D721Med (cell line): ENCODE results near the gene LUC7L.

Experiments
- DNase-seq: peaks from one replicate; pipeline ENCODE4 v3.0.0; 2011; ENCODE audit warnings: low spot score; ENCODE audit not compliant: insufficient read length
- FAIRE-seq: peaks from 2 replicates; lab custom pipeline; 2011; peaks lifted over from hg19 to GRCh38; lab: Jason Lieb, UNC
- TF ChIP-seq, protein P1 (sequence below): IDR thresholded peaks from 2 replicates; pipeline ENCODE4 v1.5.1; 2012; ENCODE audit warnings: mild to moderate bottlenecking, control low read depth; ENCODE audit not compliant: insufficient read depth; ENCODE audit errors: missing control alignments

LUC7L gene

DNA sequence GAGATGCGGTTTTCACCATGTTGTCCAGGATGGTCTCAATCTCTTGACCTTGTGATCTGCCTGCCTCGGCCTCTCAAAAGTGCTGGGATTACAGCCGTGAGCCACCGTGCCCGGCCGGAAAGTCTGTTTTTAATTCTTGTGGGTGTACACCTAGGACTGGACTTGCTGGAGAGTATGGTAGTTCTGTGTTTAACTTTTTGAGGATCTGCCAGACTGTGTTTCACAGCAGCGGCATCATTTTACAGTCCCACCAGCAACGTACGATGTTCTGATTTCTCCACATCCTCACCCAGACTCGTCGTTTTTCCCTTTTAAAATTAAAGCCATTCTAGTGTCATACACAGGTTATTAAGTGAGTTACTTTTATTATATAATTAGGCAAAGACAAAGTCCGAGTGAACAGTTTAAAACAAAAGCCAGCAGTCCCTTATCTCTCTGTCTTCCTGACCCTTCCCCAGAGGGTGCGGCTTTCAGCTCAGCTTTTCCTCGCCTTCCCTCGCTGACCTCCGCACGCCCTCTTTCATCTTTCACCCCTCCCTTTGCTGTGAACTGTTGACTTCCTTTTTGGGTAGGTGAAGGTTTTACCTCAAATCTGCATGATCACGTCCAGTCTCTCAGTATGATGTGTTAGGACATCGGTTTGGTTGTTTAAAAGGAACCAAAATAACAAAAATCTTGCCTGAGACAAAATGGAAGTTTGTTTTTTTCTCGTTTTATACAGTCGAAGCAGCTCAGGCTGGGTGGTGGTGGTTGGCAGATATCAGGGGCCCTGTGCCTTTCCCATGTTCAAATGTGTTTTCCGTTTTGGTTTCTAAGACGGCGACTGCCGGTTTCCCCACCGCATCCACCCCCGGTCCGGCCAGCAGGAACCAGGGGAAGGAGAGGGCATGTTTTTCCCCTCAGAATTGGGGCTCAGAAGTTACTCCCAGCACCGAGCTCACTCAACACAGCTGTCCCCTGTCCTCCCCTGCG, 23.4 kb upstream of the LUC7L start:
- FAIRE-seq = no peak

DNA sequence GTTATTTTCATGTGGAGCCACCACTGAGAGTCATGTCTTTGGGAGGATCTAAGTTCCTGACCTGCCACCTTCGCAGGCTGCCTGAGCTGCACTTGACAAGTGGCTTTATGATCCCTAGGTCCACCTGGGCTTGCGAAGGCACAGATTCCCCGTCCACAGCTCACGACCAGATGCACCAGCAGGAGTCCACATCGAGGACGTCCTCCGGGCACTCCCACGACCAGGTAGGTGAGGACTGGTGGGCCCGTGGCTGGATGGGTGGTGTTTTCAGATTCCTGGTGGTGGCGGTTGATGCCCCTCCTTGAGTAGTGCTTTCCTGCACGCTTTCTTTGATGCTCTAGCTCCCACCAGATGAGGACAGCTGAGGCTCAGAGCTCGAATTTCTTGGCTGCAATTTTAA, 20.2 kb upstream of the LUC7L start:
- FAIRE-seq = no peak
- TF ChIP-seq, protein P1, sequence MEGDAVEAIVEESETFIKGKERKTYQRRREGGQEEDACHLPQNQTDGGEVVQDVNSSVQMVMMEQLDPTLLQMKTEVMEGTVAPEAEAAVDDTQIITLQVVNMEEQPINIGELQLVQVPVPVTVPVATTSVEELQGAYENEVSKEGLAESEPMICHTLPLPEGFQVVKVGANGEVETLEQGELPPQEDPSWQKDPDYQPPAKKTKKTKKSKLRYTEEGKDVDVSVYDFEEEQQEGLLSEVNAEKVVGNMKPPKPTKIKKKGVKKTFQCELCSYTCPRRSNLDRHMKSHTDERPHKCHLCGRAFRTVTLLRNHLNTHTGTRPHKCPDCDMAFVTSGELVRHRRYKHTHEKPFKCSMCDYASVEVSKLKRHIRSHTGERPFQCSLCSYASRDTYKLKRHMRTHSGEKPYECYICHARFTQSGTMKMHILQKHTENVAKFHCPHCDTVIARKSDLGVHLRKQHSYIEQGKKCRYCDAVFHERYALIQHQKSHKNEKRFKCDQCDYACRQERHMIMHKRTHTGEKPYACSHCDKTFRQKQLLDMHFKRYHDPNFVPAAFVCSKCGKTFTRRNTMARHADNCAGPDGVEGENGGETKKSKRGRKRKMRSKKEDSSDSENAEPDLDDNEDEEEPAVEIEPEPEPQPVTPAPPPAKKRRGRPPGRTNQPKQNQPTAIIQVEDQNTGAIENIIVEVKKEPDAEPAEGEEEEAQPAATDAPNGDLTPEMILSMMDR = no peak
- DNase-seq = no peak

More for the DNA sequence above, 23.4 kb upstream of the LUC7L start:
- no peak for DNase-seq
- TF ChIP-seq, protein P1 = no peak

DNA sequence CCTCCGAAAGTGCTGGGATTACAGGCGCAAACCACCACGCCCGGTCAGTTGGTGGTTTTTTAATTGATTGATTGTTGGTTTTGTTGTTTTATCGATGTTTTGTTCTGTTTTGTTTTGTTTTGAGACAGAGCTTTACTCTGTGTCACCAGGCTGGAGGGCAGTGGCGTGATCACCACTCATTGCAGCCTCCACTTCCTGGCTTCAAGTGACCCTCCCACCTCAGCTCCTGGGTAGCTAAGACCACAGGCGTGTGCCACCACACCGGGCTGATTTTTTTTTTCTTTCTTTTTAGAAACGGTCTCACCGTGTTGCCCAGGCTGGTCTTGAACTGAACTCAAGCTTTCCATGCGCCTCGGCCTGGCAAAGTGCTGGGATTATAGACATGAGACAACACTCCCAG, 17.8 kb upstream of the LUC7L start:
- no peak for DNase-seq
- no peak for FAIRE-seq
- TF ChIP-seq, protein P1 = no peak

- FAIRE-seq = no peak
Measured at GRCh38 chr16:245105-245504, 15.9 kb upstream of the LUC7L start.

GRCh38 chr16:243348-243747, 14.1 kb upstream of the LUC7L start:
- FAIRE-seq = no peak
- no peak for DNase-seq
- TF ChIP-seq, protein P1 = no peak

More at GRCh38 chr16:245105-245504, 15.9 kb upstream of the LUC7L start:
- TF ChIP-seq, protein P1 = no peak
- no peak for DNase-seq

DNA sequence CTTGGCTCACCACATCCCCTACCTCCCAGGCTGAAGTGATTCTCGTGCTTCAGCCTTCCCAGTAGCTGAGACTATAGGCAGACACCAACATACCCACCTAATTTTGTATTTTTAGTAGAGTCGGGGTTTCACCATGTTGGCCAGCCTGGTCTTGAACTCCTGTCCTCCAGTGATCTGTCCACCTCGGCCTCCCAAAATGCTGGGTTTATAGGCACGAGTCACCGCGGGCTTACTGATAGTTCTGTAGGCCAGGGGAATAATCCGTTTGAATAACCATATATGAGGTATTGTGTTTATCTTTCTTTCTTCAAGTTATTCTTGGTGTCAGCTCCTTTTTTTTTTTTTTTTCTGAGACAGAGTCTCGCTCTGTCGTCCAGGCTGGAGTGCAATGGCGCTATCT, 13.0 kb upstream of the LUC7L start:
- DNase-seq (no peak), FAIRE-seq (no peak)
- TF ChIP-seq, protein P1 = no peak

- TF ChIP-seq, protein P1 = no peak
- no peak for DNase-seq
- FAIRE-seq = no peak
Measured at GRCh38 chr16:240559-240958, 11.3 kb upstream of the LUC7L start.
